ENCODE results near the gene UVRAG.

UVRAG gene

DNA sequence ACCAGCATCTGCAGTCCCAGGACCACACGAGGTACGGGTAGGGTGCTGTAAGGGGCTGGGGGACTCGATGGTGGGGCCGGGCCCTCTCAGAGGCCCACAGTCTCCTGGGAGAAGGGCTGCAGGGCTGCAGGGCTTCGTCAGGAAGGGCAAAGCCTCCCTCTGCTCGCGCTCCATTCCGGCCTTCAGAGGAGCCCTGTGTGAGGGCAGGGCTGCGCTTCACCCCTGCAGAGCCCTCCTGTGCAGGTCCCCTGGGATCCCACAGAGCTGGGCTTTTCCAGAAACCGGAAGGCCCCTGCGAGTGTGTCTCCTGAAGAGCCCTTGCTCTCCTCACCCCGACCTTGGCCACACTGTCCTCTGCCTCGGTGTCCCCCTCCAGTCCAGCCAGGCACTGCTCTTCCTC lies 364.1 kb downstream of the UVRAG start:
- DNase-seq: no peak

DNA sequence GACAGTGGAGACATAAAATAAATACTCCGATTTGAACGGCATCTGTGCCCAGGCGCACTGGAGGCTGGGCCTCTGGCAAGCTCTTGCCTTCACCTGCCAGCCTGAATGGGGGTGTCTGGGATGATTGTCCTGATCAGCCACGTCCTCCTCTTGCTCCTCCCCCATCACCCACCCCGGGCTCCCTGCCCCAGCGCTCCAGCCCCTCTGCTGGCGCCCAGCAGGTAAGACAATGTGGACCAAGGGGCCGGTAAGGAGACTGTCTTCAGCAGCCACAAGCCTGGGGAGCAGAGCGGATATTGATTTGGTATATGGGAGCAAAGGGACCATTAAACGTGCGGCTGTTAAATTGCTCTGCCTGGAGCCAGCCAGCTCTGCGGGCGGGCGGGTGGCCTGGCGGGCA lies 366.4 kb downstream of the UVRAG start:
- DNase-seq: no peak

DNA sequence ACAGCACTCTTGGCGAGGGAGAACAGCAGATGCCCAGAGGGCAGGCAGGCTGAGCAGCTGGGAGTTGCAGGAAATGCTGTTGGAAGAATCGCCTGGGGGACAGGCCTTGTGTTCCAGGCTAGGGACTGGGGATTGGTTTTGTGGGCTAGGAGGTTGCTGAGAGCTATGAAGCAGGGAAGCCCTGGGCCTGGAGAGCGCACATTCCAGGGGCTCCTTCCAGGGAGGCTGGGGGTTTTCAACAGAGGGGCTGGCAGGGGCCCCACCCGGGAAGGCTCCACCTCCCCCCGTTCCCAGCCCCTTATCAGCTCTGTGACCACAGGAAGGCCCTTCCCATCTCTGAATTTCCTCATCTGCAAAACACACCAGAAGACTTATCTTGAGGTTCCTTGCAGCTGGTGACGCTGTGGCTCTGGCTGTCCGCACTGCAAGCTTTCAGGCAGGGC lies 369.6 kb downstream of the UVRAG start:
- no peak for DNase-seq

DNA sequence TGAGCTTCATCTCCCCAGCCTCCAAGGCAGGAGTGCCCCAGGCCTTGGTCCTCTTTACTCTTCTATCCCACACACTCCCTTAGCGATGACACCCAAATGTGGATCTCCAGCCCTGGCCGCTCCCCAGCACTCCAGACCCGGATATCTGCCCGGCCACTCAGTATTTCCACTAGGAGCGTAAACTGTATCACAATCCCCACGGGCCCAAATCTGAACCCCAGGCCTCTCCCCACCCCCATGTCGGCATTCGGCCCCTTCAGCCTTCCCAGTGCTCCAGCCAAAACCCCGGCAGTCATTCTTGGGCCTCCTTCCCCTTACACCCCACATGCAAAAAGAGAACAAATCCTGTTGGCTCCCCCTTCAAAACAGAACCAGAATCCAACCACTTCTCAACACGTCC lies 370.5 kb downstream of the UVRAG start:
- no peak for DNase-seq

DNA sequence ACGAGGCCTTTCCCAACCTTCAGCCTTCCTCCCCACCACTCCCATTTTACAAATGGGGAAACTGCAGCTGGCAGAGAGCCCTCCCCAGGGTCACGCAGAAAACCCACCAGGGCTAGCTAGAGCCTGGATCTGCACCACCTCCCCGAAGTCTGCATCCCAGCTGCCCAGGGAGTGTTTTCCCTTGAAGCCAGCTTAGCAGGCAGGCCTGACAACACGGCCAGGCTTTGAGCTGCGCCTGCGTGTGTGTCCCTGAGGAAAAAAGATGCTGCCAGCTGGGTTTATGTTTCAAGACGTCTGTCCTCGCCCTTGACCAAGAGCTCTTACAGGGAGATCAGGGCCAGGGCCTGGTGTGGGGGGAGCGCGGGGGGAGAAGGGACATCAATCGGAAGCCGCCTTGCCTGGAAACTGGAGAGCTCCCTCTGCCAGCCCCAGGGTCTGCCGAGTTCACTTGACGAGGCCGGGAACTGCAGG lies 371.0 kb downstream of the UVRAG start:
- no peak for DNase-seq

DNA sequence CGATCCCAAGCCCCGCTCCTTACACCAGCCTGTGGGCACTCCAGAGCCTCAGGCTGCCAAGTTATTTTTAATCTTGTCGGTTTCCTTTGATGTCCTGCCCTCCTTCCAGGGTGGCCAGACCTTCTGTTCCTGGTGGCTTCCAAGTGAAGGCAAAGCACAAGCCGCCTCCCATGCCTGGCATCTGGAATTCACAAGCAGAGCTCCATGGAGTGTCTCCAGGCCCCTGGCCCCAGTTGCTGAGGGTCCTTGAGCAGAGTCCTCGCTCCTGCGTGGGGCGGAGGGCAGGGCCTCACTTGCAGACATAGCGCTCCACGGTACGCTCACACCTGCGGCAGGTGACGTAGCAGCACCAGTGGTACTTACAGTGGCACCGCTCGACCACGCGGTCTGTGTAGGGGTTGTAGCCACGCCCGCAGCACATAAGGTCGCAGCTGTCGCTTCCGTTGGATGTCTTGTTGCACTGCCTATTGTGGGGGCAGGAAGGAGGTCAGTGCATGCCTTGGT lies 371.8 kb downstream of the UVRAG start:
- DNase-seq: no peak

DNA sequence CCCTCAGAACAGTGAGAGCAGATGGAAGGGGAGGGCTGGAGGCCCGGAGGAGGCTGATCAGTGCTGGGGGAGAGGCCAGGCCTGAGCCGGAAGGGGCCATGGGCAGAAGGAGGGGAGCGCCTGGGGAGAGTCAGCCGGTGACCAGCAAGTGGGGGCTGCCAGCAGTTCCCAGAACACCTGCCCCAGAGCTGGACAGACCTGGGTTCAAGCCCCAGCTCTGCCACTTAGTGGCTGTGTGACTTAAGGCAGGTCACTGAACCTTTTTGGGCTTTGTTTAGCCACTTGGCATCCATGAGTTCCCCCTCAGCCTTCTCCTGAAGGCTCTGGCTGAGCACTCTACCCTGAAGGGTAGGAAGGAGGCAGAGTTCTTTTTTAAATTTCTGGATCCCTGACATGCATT lies 373.9 kb downstream of the UVRAG start:
- DNase-seq: no peak

DNA sequence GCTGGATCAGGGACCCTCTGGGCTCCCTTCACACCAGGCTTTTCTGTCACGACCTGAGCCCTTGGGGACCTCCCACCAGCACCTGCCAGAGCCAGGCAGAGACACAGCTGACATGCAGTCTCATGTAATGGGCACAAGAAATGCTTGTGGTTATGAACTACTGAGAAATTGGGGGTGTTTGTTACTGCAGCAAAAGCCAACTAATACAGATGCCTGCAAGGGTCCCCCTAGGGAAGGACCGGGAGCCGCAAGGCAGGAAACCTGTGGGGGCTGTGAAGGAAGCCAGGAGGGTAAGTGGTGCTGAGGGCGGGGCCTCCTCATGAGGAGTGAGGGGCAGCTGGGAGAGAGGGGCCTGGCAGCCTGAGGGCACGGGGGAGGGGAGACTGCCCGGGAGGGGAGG lies 374.7 kb downstream of the UVRAG start:
- no peak for DNase-seq

DNA sequence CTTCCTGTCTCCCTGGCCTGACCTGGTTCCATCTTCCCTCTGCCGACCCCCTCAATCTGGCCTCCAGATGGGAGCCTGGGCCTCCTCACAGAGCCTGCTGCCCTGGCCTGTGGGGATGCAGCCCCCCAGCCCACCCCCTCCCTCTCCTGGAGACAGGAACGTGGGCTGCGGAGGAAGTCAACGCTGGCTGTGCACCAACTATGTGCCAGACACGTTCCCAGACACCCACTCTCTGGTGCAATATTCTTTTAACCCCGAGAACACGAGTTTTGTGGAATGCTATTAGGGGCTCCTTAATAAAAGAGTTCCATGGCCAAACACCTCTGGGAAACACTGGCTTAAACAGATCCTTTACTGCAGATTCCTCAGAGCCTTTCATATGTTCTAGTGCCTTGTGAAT lies 375.4 kb downstream of the UVRAG start:
- DNase-seq: no peak

Data from DMS153 (cell line).